Trophoblast cell (in vitro differentiated cells and primary cell): ENCODE measurements around the gene BRD1.

Source experiments
- DNase-seq, 2 donors: peaks; one replicate each; pipeline ENCODE4 v3.0.0-alpha.2; 2016
- H2AFZ ChIP-seq: 2 replicates; pipeline ENCODE4 v1.6.1; 2013; ENCODE audit warnings: low read length, moderate library complexity, mild to moderate bottlenecking; ENCODE audit not compliant: insufficient read depth, poor library complexity
- H2AK5ac ChIP-seq: 2 replicates; pipeline ENCODE4 v1.6.1; 2013; ENCODE audit warnings: mild to moderate bottlenecking, low read length
- H2BK120ac ChIP-seq: 2 replicates; pipeline ENCODE4 v1.6.1; 2013; ENCODE audit warnings: low read length, mild to moderate bottlenecking, moderate library complexity; ENCODE audit not compliant: insufficient read depth, poor library complexity
- H2BK12ac ChIP-seq: 2 replicates; pipeline ENCODE4 v1.6.1; 2013; ENCODE audit warnings: mild to moderate bottlenecking, low read length, moderate library complexity
- H2BK5ac ChIP-seq: 2 replicates; pipeline ENCODE4 v1.6.1; 2013; ENCODE audit warnings: low read length, low read depth, moderate library complexity, mild to moderate bottlenecking; ENCODE audit not compliant: poor library complexity
- H3K14ac ChIP-seq: 2 replicates; pipeline ENCODE4 v1.6.1; 2013; ENCODE audit warnings: mild to moderate bottlenecking, low read length
- H3K18ac ChIP-seq: 2 replicates; pipeline ENCODE4 v1.6.1; 2013; ENCODE audit warnings: mild to moderate bottlenecking, low read length
- H3K23ac ChIP-seq: 2 replicates; pipeline ENCODE4 v1.6.1; 2013; ENCODE audit warnings: low read length
- H3K27ac ChIP-seq: 2 replicates; pipeline ENCODE4 v1.5.1; 2013; ENCODE audit warnings: low read depth, mild to moderate bottlenecking, inconsistent platforms, low read length, moderate library complexity
- H3K27me3 ChIP-seq: 2 replicates; pipeline ENCODE4 v1.6.1; 2013; ENCODE audit warnings: inconsistent platforms, mild to moderate bottlenecking, low read length, moderate library complexity; ENCODE audit not compliant: insufficient read depth
- H3K36me3 ChIP-seq, 2 experiments: 1 replicate in 1 of 2; 2 replicates in 1 of 2; pipeline ENCODE4 v1.6.1; 2013; ENCODE audit warnings: low read length in 2 of 2, mild to moderate bottlenecking in 2 of 2, moderate library complexity in 1 of 2; ENCODE audit not compliant: insufficient read depth in 2 of 2, control insufficient read depth in 1 of 2
- H3K4ac ChIP-seq: 2 replicates; pipeline ENCODE4 v1.6.1; 2013; ENCODE audit warnings: low read depth, mild to moderate bottlenecking, low read length, moderate library complexity
- H3K4me1 ChIP-seq, 2 experiments: 1 replicate in 1 of 2; 2 replicates in 1 of 2; pipeline ENCODE4 v1.6.1; 2013; ENCODE audit warnings: low read length in 2 of 2, mild to moderate bottlenecking in 2 of 2, moderate library complexity in 1 of 2; ENCODE audit not compliant: insufficient read depth in 2 of 2, control insufficient read depth in 1 of 2
- H3K4me2 ChIP-seq: 2 replicates; pipeline ENCODE4 v1.6.1; 2013; ENCODE audit warnings: inconsistent platforms, mild to moderate bottlenecking, low read length, moderate library complexity
- H3K4me3 ChIP-seq: 2 replicates; pipeline ENCODE4 v1.5.1; 2013; ENCODE audit warnings: mild to moderate bottlenecking, low read depth, low read length, inconsistent platforms
- H3K79me1 ChIP-seq: one replicate; pipeline ENCODE4 v1.6.1; 2013; ENCODE audit warnings: low read length
- H3K79me2 ChIP-seq: 2 replicates; pipeline ENCODE4 v1.6.1; 2013; ENCODE audit warnings: low read length, mild to moderate bottlenecking; ENCODE audit not compliant: control insufficient read depth, insufficient read depth, poor library complexity
- H3K9ac ChIP-seq: 2 replicates; pipeline ENCODE4 v1.6.1; 2013; ENCODE audit warnings: mild to moderate bottlenecking, low read length
- H3K9me3 ChIP-seq: 2 replicates; pipeline ENCODE4 v1.6.1; 2013; ENCODE audit warnings: low read depth, mild to moderate bottlenecking, control low read depth, inconsistent platforms, low read length; ENCODE audit not compliant: insufficient read depth
- H4K12ac ChIP-seq: 2 replicates; pipeline ENCODE4 v1.6.1; 2013; ENCODE audit warnings: low read depth, mild to moderate bottlenecking, low read length, moderate library complexity
- H4K8ac ChIP-seq: 2 replicates; pipeline ENCODE4 v1.6.1; 2013; ENCODE audit warnings: low read depth, mild to moderate bottlenecking, low read length, moderate library complexity
- H4K91ac ChIP-seq: one replicate; pipeline ENCODE4 v1.6.1; 2013; ENCODE audit warnings: low read depth, mild to moderate bottlenecking, low read length, moderate library complexity
- WGBS: extraction: QIAGEN DNeasy Blood & Tissue Kit; methylation state at CpG from one replicate; pipeline ENCODE4 v1.1.7; 2013; ENCODE audit warnings: missing lambda C conversion rate; ENCODE audit not compliant: insufficient read length, insufficient coverage; ENCODE audit errors: extremely low coverage; 5-methylcytosine and 5-hydroxymethylcytosine counted together

The BRD1 gene

GRCh38 chr22:49788504-49788903, 39.2 kb downstream of the BRD1 start:
- Histone ChIP-seq H3K9me3 (peaks cover 3% of the 10 kb centered on the region), H3K4me1 (peaks cover 9% of the 10 kb centered on the region in 2 experiments)

GRCh38 chr22:49787861-49788260, 39.8 kb downstream of the BRD1 start:
- H2AFZ ChIP-seq: no peak overlapping the region
- no peak overlapping the region for H2BK12ac ChIP-seq
- H3K27me3 ChIP-seq: no peaks in the 10 kb centered on the region
- no peak overlapping the region for H4K12ac ChIP-seq
- no peaks in the 10 kb centered on the region for H3K79me1 ChIP-seq
- no peak overlapping the region for H3K27ac ChIP-seq
- H3K79me2 ChIP-seq: peaks cover 1% of the 10 kb centered on the region
- H3K14ac ChIP-seq: no peak overlapping the region
- H3K4me2 ChIP-seq: no peak overlapping the region
- peaks cover 3% of the 10 kb centered on the region for H3K9me3 ChIP-seq
- no peak overlapping the region for H3K4me3 ChIP-seq
- no peak overlapping the region for H3K9ac ChIP-seq
- peaks cover 76 to 82% of the 10 kb centered on the region in 2 experiments for H3K36me3 ChIP-seq
- DNase-seq: no peak
- H4K91ac ChIP-seq: no peak overlapping the region
- H3K4ac ChIP-seq: no peak overlapping the region
- H4K8ac ChIP-seq: no peak overlapping the region
- H3K4me1 ChIP-seq: peaks cover 9% of the 10 kb centered on the region in 2 experiments
- no peak overlapping the region for H3K18ac ChIP-seq
- H3K23ac ChIP-seq: no peak overlapping the region
- no peak overlapping the region for H2BK120ac ChIP-seq
- H2BK5ac ChIP-seq: no peak overlapping the region
- no peak overlapping the region for H2AK5ac ChIP-seq
- WGBS: no CpG with 5 or more reads among the region's 10 CpGs

More at GRCh38 chr22:49788504-49788903, 39.2 kb downstream of the BRD1 start:
- Histone ChIP-seq H3K18ac (no peak overlapping the region), H3K9ac (no peak overlapping the region), H3K79me2 (peaks cover 4% of the 10 kb centered on the region), H2AK5ac (no peak overlapping the region), H4K12ac (no peak overlapping the region), H3K4ac (no peak overlapping the region), H2BK5ac (no peak overlapping the region), H2BK120ac (no peak overlapping the region), H3K79me1 (no peaks in the 10 kb centered on the region), H3K36me3 (peaks cover 76 to 82% of the 10 kb centered on the region in 2 experiments), H4K91ac (no peak overlapping the region), H3K14ac (no peak overlapping the region), H2AFZ (no peak overlapping the region), H4K8ac (no peak overlapping the region), H3K27ac (no peak overlapping the region), H2BK12ac (no peak overlapping the region), H3K4me2 (no peak overlapping the region), H3K4me3 (no peak overlapping the region), H3K23ac (no peak overlapping the region), H3K27me3 (no peaks in the 10 kb centered on the region)
- DNase-seq: no peak
- no CpG with 5 or more reads among the region's 11 CpGs for WGBS

GRCh38 chr22:49786976-49787706, 40.5 kb downstream of the BRD1 start:
- H3K27ac ChIP-seq: no peak overlapping the region
- H3K4me3 ChIP-seq: no peak overlapping the region
- H3K36me3 ChIP-seq: peaks cover 74 to 79% of the 10 kb centered on the region in 2 experiments
- no peak overlapping the region for H2BK12ac ChIP-seq
- no peak overlapping the region for H3K9ac ChIP-seq
- H2AK5ac ChIP-seq: no peak overlapping the region
- H2AFZ ChIP-seq: no peak overlapping the region
- no peak overlapping the region for H3K4me2 ChIP-seq
- no peak overlapping the region for H2BK120ac ChIP-seq
- H3K27me3 ChIP-seq: no peaks in the 10 kb centered on the region
- no peak overlapping the region for H3K4ac ChIP-seq
- WGBS: no CpG with 5 or more reads among the region's 35 CpGs
- no peak overlapping the region for H2BK5ac ChIP-seq
- H4K8ac ChIP-seq: no peak overlapping the region
- H3K79me1 ChIP-seq: no peaks in the 10 kb centered on the region
- no peak overlapping the region for H3K14ac ChIP-seq
- no peak overlapping the region for H3K23ac ChIP-seq
- H3K79me2 ChIP-seq: peaks cover 1% of the 10 kb centered on the region
- DNase-seq: no peak
- H3K4me1 ChIP-seq: peaks cover 9% of the 10 kb centered on the region in 2 experiments
- no peak overlapping the region for H4K91ac ChIP-seq
- peaks cover 3% of the 10 kb centered on the region for H3K9me3 ChIP-seq
- no peak overlapping the region for H3K18ac ChIP-seq
- no peak overlapping the region for H4K12ac ChIP-seq

- H3K18ac ChIP-seq: no peak overlapping the region
- no peak overlapping the region for H4K91ac ChIP-seq
- H2BK12ac ChIP-seq: no peak overlapping the region
- H3K9me3 ChIP-seq: peaks cover 3% of the 10 kb centered on the region
- no CpG with 5 or more reads among the region's 19 CpGs for WGBS
- H3K4me2 ChIP-seq: no peak overlapping the region
- H3K4me3 ChIP-seq: no peak overlapping the region
- no peak overlapping the region for H2BK120ac ChIP-seq
- no peak overlapping the region for H2AFZ ChIP-seq
- no peak overlapping the region for H3K27ac ChIP-seq
- H3K4ac ChIP-seq: peak overlapping the region; percentile 17
- no peak overlapping the region for H2BK5ac ChIP-seq
- peaks cover 5% of the 10 kb centered on the region for H3K79me2 ChIP-seq
- H3K4me1 ChIP-seq: peaks cover 9% of the 10 kb centered on the region in 2 experiments
- no peak overlapping the region for H4K8ac ChIP-seq
- H3K27me3 ChIP-seq: no peaks in the 10 kb centered on the region
- H3K14ac ChIP-seq: no peak overlapping the region
- H2AK5ac ChIP-seq: no peak overlapping the region
- DNase-seq: no peak
- H4K12ac ChIP-seq: no peak overlapping the region
- no peak overlapping the region for H3K23ac ChIP-seq
- H3K9ac ChIP-seq: no peak overlapping the region
- H3K36me3 ChIP-seq: peaks cover 76 to 81% of the 10 kb centered on the region in 2 experiments
- no peaks in the 10 kb centered on the region for H3K79me1 ChIP-seq
Observed at GRCh38 chr22:49785841-49786471, 41.7 kb downstream of the BRD1 start.
